HG03442 (cell line): ENCODE data around the gene NTSR1.

Source experiments
- ATAC-seq: cut with Tn5 transposase; IDR thresholded peaks from one replicate; pipeline ENCODE4 v1.9.1; 2021; ENCODE audit warnings: mild to moderate bottlenecking, moderate library complexity; ENCODE audit not compliant: unreplicated experiment

The NTSR1 gene

DNA sequence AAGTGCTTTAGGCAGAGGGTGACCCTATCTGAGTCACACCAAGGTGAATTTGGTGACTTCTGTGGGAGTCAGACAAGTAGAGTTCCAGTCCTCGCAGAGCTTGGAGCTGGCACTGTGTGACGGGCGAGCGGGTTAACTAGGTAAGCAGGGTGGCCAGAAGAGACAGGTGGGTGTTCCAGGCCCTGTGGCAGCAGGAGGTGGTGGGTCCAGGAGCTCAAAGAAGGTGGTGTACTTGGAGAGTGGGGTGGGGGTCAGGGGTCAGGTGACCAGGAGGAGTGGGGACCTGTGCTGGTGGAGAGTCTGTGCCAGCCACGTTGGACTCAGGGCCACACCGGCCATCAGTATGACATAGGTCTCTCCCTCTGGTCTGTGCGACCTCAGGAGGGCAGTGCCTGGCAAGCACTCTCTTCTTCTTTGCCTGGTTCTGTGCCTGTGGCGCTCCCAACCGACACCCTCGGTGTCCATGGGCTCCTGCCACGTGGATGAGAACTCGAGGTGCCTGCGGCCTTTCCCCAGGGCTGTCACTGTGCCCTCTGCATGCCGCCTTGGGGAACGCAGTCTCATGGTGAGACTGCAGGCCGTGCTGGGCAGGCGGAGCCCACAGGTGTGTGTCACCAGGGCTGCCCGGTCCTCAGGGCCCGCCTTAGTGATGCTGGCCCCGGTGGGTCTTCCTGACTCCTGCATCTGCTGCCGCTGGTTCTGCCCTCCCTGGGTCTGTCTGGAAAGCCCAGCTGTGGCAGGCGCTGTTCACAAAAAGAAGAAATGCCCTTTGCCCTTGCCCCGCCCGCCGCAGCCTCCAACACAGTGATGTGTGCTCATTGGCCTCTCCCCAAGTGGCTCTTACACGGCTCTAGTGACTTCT is 89.3 kb downstream of the NTSR1 start:
- no peak for ATAC-seq

DNA sequence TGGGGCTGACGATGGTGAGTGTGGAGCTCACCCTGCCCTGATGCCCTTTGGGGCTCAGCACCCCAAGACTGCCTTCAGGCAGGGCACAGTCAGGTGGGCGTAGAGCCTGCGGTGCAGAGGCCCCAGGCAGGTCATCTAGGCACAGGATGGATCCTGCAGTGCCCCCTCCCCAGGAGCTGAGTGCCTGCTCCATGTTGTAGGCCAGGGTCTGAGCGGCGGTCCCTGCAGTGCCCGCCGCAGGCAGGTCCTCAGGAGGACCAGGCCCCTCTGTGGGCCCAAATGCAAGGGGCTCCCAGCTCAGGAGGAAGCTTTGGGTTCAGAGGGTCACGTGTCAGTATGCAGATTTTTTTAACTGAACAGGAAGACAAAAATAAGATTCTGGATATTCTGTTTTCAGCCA is 90.4 kb downstream of the NTSR1 start:
- no peak for ATAC-seq

DNA sequence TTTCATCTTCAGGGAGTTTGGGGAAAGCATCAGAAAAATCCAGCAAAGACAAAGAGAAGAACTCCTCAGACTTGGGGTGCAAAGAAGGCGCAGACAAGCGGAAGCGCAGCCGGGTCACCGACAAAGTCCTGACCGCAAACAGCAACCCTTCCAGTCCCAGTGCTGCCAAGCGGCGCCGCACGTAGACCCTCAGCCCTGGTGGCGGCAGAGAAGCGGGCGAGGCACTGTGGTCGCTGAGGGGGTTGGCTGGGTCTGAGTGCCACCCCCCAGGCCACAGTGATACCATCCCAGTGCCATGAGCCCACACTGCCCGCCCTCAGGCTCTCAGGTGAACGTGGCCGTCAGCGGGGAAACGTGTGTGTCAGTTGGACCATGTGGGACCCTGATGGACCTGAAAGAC is 90.8 kb downstream of the NTSR1 start:
- no peak for ATAC-seq

DNA sequence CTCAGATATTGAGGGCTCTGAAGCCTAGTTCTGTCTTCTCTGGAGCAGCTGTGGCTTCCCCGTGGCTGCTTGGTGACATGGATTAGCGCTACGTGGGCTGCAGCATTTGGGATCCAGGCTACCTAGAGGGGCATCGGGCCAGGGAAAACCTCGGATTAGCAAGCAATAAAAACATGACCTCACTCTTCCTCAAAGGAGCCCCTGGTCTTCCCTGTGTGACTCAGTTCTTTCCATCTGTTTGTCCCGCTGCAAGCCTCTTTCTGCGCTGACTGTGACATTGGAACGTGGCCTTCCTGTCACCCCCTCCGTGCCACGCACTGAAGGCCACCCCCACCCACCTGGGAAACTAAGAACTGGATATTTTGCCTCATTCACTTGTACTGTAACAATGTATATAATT is 91.2 kb downstream of the NTSR1 start:
- no peak for ATAC-seq

DNA sequence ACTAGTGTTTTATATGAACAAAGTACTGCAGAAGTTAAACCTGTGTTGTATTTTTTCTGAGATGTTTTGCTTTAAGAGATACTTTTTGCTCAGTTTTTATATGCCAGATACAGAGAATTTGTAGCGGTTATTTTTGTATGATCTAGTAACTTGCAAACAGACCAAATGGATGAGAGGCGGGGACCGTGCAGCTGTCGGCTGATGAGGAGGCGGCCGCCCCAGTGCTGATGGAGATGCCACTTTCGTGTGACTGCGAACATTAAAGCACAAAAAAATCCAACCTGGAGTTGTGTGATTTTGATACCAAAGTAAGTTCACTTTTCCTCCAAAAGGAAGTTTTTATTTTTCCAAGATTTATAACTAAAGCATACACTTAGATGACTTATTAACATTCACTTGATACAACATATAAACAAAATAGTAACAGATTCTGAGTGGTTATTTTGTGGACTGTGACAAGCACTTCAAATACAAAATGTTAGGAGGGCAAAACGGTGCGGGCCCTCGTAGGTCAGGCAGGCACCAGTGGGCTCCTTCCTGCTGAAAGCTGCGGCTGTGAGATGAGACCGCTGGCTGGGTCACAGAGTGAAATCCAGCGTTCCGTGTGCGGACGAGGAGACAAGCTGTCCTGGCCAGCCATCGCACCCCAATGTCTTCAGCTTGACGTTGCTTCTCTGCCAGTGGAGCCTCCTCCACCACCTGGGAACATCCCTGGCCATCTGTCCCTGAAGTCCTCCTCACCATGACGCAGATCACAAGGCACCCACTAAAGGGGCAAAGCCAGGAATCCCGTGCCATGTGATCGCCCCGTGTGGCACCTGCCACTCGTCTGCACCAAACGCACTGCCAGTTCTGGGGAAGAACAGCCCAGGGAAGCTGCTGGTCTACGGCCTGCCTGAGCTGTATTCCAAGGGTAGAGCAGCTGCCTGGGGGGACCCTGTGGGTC is 92.0 kb downstream of the NTSR1 start:
- ATAC-seq = no peak

DNA sequence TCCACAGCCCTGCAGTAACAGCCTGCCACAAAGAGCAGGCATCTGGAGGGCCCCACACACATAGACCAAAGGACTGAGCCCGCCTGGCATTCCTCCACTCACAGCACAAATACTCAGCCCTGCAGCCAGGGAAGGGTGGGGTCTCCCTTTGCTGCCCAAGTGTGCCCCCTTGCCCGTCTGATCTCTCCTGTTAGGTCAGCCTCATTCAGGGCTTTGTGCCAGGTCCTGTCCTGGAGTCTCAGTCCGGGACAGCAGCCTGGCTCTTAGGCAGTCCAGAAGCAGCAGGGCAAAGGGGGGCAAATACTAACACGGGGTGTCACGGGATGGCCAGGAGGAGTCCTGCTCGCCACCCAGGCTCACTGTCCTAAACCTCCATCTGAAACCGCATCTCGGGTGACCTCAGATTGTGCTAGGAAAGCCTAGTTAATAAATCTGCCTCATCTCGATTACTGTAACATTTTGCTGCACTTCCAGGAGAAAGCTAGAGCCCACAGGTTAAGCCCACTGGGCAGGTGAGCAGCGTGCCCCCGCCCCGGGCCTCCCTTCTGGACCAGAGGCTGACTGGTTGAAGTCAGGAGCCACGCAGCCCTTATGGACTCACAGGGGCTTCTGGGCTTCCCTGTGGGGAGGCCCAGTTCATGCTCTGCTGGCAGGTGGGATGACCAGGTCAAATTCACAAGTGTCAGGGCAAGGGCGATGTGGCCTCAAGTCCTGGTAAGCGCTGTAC is 92.8 kb downstream of the NTSR1 start:
- no peak for ATAC-seq

DNA sequence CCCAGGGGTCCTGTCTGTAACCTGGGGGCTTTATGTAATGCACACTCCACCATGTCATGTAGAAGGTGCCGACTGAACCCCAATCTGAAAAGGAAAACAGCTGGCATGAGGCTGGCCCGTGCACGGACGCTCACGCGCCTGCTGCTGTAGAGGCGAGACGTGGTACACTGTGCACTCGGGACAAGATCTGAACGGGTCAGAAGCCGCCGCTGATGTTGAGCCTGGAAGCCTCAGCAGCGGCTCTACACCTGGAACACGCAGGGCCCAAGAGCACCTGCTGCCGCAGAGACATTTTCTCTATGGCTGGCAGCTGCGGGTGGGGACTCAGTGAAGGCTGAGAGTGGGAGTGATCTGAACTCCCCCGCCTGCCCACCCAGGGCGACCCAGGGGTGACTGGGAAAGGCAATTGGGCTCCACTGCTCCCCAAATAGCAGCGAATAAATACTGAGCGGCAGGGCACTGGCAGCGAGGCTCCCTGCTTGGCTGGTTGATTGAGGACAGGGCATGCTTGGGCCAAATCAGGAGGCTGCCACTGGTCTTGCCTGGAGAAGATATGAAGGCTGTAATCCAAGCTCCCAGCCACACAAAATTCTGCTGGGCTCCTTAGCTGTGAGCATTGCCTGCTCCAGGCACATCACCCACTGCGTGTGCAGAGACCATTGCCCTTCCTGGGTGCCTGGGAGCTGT is 93.5 kb downstream of the NTSR1 start:
- ATAC-seq = no peak

DNA sequence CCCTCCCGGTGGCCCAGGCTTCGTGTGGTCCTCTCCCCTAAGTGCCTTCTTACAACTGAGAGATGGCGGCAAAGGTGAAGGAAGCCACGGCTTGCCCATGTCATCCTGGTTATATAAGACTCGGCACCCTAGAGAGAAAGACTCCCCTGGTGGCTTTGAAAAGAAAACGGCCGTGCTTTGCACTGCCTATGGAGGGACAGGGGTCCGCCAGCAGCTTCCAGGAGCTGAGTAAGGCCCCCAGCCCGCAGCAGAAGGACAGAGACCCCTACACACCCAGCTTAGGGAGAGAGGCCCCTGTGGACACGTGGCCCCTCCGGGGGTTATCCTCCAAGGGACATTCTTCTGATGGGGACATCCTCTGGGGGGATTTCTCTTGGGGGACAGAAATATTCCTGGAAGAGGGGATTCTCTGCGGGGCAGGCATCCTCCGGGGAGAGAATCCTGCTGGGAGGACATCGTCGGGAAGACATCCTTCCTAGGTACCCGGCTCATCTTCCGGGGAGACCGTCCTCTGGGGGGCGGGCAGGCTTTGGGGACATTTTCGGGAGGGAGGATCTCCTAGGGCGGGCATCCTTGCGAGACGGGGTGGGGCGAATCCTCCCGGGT is 95.5 kb downstream of the NTSR1 start:
- ATAC-seq = no peak

DNA sequence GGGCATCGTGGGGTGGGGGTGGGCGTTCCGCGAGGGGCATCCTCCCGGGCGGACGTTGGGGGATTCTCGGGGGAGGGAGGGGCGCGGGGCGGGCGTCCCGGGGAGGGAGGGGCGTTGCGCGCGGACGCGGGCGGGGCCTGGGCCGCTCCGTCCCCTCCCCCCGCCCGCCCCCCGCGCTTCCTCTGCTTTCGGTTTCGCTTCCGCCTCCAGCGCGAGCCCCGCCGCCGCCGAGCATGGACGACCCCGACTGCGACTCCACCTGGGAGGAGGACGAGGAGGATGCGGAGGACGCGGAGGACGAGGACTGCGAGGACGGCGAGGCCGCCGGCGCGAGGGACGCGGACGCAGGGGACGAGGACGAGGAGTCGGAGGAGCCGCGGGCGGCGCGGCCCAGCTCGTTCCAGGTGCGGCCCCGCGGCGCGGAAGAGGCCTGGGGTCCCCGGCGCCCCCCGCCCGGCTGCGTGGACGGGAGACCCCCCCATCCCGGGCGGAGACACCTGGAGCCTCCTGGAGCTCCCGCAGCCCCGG is 96.1 kb downstream of the NTSR1 start, which contains the start of gene OGFR:
Gene OGFR, plus strand, starts transcription at position 209 of the 528 bp plus-strand sequence. Its CDS starts 25 bp downstream, at position 234.
- no peak for ATAC-seq

DNA sequence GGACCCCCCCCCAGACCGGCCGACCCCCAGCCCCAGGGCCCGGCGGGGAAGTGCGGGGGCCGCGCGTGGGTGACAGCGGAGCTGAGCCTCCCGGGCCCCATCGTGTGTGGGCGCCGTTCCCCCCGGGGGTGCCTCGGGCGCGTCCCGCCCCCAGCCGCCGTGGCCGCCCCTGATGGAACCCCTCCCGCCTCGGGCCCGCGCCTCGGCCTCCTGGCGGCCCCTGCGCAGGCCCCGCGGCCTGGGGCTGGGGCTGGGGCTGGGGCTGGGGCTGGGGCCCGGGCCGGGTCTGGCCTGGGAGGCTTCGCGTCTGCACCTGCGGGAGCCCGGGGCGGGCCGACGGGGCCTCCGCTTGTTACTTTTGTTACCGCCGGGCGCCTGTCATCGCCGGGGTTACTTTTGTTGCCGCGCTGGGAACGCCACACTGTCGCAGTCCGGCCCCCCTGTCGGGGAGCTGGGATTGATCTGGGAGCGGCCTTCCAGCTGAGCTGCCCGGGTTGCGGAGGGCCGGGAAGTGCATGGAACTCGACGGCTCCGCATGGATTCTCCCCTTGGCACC is 96.6 kb downstream of the NTSR1 start:
- no peak for ATAC-seq

DNA sequence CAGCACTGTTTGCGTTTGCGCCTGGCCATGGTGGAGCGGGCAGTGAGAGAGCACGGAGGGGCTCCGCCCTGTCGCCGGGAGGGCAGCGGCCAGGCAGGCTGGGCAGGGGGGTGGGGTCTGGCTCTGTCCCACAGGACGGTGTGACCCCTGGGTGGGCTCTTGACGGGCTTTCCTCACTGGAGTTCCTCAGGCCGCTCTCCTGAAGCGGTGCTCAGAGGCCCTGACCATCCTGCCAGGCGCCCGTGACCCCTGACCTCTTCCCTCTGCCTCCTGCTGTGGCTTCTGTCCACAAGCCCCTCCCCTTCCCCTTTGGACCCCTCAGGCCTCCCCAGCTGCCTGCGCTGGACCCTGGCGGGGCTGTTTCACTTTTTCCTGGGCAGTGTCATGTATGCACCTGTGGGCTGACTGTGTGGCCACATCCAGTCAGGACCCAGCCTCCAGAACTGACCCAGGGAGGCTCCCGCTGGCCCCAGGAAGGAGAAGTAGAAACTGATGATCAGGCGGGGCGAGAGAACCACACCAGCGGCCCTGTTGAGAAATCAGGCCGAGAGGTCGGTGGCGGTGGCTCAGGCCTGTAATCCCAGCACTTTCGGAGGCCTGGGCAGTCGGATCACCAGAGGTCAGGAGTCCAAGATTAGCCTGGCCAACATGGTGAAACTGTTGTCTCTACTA is 97.2 kb downstream of the NTSR1 start:
- no peak for ATAC-seq

DNA sequence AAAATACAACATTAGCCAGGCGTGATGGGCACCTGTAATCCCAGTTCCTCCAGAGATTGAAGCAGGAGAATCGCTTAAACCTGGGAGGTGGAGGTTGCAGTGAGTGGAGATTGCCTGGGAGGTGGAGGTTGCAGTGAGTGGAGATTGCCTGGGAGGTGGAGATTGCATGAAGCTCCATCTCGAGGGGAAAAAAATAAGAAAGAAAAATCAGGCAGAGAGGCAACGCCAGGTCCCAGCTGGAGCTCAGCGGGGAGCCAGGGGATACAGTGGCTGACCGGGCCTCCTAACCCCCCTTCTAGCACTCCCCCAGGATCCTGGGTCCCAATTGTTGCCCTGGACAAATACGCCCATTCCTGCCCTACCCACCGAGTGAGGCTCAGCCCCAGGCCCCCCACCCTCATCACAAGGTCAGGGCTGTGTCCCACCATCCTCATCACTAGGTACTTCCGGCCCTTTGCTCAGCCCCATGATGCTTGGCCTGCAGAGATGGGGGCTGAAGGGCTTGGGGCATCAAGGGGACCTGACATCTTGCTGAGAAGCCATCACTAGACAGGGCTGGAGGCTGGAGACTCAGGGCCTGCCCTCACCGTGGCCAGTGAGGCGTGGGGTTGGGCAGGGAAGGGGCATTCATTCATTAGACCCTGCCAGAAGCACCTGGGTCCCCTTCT is 97.9 kb downstream of the NTSR1 start:
- no peak for ATAC-seq

DNA sequence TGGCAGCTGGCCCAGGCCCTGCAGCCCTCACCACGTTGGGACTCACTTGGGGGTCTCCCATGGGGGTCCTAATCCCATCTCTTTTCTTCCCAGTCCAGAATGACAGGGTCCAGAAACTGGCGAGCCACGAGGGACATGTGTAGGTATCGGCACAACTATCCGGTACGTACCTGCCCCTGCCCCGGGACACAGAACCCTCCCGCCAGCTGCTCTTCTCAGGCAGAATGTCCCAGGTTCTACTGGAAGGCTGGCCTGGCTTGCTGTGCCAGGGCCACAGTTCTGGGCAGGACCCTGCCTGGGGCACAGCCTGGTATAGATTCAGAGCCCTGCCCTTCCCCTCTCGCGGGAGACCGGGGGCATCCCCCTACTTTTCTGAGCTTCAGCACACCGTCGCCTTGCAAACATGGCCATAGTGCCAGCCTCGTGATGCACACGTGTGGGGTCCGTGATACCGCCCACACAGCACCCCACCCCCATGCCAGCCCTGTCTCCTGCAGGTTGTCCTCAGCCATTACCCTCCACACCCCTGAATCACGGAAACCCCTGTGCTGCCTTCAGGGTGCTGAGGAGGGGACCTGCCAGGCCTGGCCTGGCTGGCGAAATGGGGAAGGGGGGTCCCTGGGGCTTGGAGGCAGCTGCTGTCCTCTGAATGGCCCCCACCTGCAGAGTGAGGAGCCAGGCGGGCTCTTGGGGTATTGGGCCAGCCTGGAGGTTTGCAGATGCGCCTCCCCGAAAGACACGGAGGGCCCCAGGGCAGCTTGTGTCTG is 99.0 kb downstream of the NTSR1 start:
- no peak for ATAC-seq

DNA sequence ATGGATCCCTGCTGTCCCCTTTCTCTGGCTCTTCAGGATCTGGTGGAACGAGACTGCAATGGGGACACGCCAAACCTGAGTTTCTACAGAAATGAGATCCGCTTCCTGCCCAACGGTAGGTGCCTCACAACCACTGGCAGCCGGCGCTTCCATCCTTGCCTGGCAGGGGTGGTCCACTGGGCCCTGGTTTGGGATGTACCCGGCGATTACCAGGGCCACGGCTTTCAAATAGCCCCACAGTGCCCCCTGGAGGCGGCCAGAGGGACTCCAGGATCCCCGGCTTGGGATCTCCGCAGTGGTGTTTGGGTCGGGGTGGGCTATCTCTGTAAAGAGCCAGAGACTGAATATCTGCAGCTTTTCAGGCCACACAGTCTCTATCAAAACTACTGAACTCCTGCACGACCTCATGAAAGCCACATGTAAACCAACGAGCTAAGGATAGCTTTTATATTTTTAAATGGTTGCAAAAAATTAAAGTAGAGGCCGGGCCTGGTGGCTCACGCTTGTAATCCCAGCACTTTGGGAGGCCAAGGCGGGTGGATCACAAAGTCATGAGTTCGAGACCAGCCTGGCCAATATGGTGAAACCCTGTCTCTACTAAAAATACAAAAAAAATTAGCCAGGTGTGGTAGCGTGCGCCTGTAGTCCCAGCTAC is 99.7 kb downstream of the NTSR1 start:
- no peak for ATAC-seq

DNA sequence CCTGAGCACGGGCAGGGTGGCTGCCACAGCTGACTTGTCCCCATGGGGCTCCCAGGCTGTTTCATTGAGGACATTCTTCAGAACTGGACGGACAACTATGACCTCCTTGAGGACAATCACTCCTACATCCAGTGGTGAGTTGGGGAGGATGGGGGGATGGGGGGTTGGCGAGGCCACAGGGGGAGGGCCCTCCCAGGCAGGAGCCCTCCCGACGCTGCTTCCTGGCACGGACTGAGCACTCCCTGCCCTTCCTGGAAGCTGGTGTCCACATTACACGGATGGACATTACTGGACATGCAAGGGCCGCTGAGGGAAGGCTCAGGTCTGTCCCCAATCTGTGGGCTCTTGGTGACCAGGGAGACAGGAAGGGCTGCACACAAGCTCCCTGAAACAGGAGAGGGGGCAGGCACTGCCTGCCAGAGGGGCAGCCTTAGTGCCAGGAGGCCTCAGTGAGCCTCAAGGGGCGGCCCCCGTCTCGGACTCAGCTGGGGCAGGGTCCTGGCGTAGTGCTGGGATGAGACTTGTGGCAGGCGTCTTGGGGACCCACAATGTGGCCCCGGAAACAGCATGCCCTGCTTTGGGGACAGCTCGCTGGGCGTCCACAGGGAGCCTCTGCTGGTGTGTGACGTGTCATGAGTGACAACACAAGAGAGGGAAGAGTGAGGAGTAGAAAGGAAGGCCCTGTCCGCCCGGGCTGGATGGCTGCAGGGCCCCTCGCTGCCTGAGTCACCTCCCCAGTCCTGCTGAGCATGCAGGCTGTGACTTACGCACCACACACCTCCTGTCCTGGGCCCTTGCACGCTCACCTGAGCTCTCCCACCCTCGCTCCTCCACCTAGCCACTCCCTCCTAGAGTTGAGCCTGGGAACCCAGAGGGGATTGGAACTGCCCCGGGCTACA is 101.1 kb downstream of the NTSR1 start:
- no peak for ATAC-seq

DNA sequence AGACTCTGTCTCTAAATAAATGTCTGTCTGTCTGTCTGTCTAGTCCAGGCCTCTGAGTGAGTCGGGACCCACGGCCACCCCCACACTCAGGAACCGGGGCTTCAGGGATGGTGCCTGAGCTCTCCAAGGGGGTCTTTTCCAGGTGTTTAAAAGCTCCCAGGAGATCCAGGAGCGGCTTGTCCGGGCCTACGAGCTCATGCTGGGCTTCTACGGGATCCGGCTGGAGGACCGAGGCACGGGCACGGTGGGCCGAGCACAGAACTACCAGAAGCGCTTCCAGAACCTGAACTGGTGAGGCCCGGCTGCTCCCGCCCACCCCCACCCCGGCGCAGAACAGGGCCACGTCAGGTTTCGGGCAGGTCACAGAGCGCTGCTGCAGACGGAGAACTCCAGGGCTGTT is 102.7 kb downstream of the NTSR1 start:
- no peak for ATAC-seq
